Retinal pigment epithelial cell (primary cell): ENCODE data around the gene MOSPD3.

Source experiments
- DNase-seq: peaks from one replicate; pipeline ENCODE4 v3.0.0-alpha.2; 2010; ENCODE audit warnings: low read depth
- H3K4me3 ChIP-seq: 2 replicates; pipeline ENCODE4 v1.5.1; 2011; ENCODE audit warnings: mild to moderate bottlenecking, low read length, control low read depth, moderate library complexity
- TF ChIP-seq, protein P1 (sequence below): conservative IDR thresholded peaks from 2 replicates; pipeline ENCODE4 v1.5.1; 2011; ENCODE audit warnings: low read depth, low read length, control low read depth, inconsistent platforms

Gene MOSPD3

DNA sequence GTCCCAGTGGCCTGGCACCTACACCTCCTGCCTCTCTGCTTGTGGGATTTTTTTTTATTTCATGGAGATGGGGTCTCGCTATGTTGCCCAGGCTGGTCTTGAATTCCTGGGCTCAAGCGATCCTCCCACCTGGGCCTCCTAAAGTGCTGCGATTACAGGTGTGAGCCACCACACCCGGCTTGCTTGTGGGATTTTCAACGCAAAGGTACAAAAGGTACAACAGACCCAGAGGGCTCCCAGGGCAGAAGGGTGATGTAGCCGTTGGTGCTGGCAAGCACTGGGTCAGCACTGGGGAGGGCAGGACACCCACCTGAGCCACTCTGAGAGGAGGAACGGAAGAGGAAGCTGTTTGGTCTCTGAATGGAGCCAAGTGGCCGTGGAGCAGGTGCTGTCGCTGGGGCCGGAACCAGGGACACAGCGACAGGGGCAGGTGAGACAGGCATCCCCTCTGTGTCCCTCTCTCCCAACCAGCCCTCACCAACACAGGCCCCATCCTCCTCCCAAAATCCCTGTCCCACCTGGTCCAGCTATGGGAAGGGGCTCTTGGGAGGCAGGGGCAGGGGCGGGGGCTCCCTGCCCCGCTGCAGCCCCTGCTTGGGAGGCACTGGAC, 35.9 kb upstream of the MOSPD3 start:
- no peak for DNase-seq
- TF ChIP-seq, protein P1, sequence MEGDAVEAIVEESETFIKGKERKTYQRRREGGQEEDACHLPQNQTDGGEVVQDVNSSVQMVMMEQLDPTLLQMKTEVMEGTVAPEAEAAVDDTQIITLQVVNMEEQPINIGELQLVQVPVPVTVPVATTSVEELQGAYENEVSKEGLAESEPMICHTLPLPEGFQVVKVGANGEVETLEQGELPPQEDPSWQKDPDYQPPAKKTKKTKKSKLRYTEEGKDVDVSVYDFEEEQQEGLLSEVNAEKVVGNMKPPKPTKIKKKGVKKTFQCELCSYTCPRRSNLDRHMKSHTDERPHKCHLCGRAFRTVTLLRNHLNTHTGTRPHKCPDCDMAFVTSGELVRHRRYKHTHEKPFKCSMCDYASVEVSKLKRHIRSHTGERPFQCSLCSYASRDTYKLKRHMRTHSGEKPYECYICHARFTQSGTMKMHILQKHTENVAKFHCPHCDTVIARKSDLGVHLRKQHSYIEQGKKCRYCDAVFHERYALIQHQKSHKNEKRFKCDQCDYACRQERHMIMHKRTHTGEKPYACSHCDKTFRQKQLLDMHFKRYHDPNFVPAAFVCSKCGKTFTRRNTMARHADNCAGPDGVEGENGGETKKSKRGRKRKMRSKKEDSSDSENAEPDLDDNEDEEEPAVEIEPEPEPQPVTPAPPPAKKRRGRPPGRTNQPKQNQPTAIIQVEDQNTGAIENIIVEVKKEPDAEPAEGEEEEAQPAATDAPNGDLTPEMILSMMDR, result no peak
- no peak overlapping the region for H3K4me3 ChIP-seq

DNA sequence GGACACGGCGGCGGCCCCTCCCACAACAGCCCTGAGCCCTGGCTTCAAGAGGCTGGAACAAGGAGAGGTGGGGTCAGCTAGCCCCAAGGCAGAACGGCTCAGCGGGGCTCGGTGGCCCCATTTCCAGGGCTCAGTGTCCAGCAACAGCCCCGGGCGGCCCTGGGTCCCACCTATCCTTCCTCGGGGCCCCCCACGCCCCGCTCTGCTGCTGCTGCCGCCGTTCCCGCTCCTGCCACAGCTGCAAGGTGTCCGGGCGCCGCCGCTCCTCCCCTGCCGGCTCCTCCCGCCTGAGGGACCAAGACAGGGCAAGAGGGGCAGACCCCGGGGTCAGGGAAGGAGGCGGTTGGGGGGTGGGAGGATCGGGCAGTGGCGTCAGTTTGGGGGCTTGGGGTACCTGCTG, 35.2 kb upstream of the MOSPD3 start:
- H3K4me3 ChIP-seq, result no peak overlapping the region
- TF ChIP-seq, protein P1, result no peak
- no peak for DNase-seq

DNA sequence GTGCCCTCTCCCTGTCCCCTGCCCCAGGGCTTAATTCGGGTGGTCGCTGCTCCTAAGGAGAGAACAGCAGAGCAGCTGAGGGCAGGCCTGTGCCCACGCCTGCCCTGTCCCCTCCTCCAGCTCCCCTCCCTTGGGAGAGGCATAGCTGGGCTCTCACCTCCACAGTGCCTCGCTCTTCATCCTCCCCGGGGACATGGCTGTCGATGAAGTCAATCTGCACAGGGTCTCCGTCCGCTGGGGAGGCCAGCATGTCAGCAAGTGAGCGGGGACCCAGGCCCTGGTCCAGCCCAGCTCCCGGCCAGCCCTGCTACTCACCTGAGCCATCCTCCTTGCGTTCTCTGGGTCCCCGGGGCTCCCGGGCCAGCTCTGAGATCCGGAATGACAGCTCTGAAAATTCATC, 34.8 kb upstream of the MOSPD3 start:
- no peak overlapping the region for H3K4me3 ChIP-seq
- DNase-seq, result no peak
- TF ChIP-seq, protein P1, result no peak

- H3K4me3 ChIP-seq, result no peak overlapping the region
- TF ChIP-seq, protein P1, result no peak
- no peak for DNase-seq
These were observed 33.8 kb upstream of the MOSPD3 start for GRCh38 chr7:100578246-100579183.

DNA sequence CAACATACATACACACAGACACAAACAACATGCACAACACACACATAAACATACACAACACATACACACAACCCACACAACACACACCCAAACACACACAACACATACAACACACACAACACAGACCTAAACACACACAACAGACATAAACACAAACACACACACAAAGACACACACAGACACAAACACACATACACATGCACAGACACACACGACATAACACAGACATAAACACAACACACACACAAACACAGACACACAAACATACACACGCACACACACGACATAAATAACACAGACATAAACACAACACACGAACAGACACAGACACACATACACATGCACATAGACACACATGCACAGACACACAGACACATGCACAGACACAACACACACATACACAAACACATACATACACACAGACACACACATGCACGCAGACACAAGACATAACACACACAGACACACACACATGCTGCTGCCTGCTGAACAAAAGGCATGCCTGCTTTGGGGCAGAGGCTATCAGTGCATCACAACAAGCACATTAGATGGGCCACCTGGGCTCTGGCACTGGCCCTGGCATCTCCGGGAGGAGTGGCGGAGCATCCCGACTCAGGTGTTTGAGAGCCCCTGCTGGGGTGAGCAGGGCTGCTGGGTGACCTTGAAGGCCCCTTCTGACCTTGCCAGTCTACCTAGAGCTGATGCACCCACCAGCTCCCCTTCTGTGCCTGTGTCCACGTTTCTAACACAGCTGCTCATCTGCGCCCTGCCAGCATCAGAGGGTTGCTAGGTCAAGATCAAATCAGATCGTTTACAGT, 31.7 kb upstream of the MOSPD3 start:
- no peak for DNase-seq
- H3K4me3 ChIP-seq, result no peak overlapping the region
- TF ChIP-seq, protein P1, result no peak

GRCh38 chr7:100582041-100582579, 30.2 kb upstream of the MOSPD3 start:
- no peak overlapping the region for H3K4me3 ChIP-seq
- TF ChIP-seq, protein P1, result no peak
- DNase-seq, result no peak
